SH-SY5Y (cell line): ENCODE measurements around the gene ARID2.

ENCODE experiments used
- GATA2 ChIP-seq: IDR thresholded peaks from 2 replicates; pipeline ENCODE4 v1.6.1; 2011; ENCODE audit warnings: mild to moderate bottlenecking, low read depth, low read length
- GATA3 ChIP-seq: IDR thresholded peaks from 2 replicates; pipeline ENCODE4 v1.6.1; 2011; ENCODE audit warnings: low read depth, mild to moderate bottlenecking, low read length, moderate library complexity

- no peak for TF ChIP-seq GATA3
- TF ChIP-seq GATA2, result no peak
Observed at GRCh38 chr12:45727301-45727979, 2.1 kb upstream of the ARID2 start.
